ENCODE measurements around the gene UBE2E1.

DNA sequence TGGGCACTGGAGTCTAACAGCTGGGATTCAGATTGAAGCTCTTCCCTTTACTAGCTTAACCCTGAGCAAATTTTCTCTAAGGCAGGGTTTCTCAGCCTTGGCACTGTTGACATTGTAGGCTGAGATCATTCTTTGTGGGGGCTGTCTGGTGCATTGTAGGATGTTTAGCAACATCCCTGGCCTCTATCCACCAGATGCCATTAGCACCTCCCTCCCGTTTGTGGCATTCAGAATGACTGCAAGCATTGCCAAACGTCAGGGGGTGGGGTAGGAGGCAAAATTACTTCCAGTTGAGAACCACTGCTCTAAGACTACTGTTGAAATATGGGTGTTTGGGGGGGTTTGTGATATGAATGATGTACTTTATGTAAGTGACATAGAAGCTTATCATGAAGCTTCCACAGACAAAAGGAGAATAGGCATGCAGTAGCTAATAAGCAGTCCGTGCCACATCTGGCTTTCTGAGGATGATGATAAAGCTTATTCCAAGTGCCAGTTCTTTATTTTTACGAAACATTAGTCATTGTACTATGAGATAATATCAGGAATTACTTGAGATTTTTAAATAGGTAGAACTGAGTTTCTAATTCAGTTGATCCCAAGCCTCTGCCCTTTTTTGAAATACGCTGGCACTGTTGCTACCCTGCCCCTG is 71.7 kb downstream of the UBE2E1 start:
- TF ChIP-seq, protein P1, sequence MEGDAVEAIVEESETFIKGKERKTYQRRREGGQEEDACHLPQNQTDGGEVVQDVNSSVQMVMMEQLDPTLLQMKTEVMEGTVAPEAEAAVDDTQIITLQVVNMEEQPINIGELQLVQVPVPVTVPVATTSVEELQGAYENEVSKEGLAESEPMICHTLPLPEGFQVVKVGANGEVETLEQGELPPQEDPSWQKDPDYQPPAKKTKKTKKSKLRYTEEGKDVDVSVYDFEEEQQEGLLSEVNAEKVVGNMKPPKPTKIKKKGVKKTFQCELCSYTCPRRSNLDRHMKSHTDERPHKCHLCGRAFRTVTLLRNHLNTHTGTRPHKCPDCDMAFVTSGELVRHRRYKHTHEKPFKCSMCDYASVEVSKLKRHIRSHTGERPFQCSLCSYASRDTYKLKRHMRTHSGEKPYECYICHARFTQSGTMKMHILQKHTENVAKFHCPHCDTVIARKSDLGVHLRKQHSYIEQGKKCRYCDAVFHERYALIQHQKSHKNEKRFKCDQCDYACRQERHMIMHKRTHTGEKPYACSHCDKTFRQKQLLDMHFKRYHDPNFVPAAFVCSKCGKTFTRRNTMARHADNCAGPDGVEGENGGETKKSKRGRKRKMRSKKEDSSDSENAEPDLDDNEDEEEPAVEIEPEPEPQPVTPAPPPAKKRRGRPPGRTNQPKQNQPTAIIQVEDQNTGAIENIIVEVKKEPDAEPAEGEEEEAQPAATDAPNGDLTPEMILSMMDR (IDR thresholded peaks at IDR 0.05) = no peak
- TF ChIP-seq POLR2A (IDR thresholded peaks at IDR 0.05) = no peak
